GM19238 (cell line): Measurements from ENCODE around the gene RFXANK.
A peak's percentile ranks its signal among the peaks of the same experiment; 100 is the strongest.
"Not testable (repeated sequence)": the region's sequence is repeated elsewhere in the genome, so short reads cannot be mapped to it uniquely, and the experiment has no call there.

Experiments used
- DNase-seq: peaks from one replicate; pipeline ENCODE4 v3.0.0; 2011; ENCODE audit warnings: low spot score; ENCODE audit not compliant: insufficient read length

RFXANK gene, protein sequence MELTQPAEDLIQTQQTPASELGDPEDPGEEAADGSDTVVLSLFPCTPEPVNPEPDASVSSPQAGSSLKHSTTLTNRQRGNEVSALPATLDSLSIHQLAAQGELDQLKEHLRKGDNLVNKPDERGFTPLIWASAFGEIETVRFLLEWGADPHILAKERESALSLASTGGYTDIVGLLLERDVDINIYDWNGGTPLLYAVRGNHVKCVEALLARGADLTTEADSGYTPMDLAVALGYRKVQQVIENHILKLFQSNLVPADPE

DNA sequence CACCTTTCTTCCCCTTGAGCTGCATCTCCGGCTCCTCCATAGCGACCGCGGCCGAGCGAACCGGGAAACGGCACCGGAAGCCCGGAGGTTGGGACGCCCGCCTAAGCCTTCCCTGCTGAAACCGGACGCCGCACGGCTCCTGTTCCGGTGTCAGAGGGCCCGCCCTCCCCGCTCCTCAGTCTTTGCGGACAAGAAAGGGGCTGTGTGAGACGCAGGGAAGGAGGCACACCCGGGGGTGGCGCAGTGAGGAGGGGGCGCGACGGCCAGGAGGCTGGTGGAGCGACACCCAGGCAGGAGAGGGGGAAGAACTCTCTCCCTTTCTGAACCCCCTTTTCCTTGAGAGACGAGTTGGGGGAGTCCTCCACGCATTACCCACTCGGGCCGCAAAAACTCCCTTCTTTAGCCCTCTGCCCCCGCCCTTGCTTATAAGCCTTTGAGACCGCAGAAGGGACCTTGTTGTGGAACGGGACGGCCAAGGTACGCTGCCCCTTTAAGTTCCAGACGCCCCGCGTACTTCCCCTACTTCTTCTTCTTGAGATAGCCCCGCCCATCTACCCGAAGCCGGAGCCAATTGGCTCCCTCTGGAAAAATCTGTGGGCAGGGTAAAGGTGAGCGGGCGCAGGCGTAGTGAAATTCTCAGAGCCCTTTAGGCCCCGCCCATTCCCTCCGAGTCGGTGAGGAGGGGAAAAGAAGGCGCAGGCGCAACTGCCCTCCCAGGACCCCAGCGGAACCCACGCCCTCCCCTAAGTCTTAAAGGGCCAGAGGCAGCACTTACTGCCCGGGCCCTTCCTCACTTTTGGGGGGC is at the start of gene RFXANK, which contains the start of gene BORCS8:
Gene RFXANK (plus strand): TSS at position 181 of the 805 bp plus-strand sequence. CDS start 1,689 bp downstream, outside the sequence.
Gene BORCS8 (minus strand): TSS at position 75 of the 805 bp plus-strand sequence. CDS start 35 bp downstream, at position 40.
- DNase-seq = peak; percentile 97

DNA sequence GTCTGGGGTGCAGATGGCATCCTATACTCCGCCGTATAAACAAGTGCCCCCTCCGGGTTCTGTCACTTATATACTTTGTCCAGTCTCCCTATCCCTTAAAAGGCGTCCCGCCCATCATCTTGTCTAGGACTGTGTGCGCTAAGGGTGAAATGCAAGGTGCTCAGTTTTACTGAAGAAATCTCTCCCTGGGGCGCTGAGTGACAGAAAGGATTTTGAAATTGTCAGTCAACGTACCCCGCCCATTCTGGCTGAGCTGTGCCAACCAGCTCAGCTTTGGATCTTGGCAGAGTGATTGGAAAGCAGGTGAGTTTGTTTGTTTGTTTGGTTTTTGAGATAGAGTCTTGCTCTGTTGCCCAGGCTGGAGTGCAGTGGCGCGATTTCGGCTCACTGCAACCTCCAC is 49.7 kb upstream of the RFXANK start:
- no peak for DNase-seq

DNA sequence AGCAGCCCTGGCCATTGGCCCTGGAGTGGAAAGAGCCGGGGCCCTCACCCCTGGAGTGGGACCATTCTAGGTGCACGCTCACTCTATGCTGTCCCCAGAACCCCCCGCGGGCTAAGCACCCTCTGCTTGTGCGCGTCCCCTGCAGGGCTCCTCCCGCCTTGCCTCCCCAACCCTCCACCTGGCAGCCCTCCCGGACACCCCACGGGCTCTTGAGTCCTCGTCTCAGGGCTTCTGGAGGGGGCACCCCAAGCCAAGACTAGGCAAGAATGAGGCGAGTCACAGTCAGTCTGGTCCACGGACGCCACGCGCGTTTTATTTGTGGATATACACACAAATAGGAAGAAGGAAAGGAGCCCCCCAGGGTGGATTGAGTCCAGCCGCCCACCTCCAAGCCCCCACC is 46.8 kb upstream of the RFXANK start:
- no peak for DNase-seq

DNA sequence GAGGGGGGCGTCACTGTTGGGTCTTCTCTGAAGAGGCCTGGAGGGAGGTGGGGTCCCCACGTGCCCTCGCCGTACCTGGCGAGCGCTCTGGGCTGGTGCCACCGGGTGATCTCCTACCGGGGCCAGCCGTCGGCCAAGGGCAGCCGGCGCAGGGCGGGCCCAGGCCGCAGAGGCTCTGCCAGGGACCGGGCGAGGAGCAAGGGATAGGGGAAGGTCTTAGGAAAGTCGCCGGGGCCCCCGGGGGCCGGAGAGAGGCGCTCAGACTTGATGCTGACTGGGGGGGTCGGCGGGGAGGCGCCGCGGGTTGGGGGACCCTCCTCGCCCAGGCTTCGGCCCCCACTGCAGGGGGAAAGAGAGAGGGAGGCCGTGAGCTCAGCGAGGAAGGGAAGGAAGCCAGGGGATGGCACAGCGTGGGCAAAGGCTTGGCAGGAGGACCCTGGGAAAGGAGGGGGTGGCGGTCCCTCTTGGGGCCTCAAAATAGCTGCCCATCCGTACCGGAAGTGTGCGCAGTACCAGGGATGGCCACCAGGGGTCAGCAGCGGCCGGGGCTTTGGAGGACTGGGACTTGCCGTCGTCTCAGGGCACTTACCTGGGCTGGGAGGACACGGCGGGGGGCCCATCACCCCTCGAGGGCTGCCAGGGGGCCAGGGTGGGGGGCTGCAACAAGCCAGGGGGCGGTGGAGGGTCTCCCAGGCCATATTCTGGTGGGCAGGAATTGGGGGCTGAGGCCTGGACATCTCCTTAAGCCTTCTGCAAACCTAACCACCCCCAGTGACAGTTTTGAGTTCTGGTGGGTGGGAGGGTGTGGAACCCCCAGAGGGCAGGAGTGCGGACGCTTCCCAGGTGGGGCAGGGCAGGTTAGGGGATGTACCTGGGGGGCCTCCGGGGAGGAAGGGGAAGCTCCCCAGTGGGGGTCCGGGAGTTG is 46.1 kb upstream of the RFXANK start:
- peak; percentile 82 for DNase-seq

DNA sequence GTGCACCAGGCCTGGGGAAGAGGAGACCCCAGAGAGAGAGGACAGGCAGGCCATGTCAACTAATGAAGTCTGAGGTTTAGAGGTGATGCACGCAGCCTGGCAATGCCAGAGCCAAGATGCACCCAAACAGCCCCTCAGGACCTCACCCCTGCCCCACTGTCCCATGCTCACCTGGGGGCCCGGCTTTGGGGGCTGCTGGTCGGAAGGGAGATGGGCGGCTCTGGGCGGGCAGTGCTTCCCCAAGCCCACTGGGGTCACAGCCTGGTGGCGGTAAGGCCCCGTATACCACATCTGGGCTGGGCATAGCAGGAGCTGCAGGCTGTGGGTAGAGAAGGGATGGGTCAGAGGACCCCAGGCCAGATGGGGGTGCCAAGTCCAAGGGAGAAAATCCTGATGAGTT is 45.2 kb upstream of the RFXANK start:
- no peak for DNase-seq

DNA sequence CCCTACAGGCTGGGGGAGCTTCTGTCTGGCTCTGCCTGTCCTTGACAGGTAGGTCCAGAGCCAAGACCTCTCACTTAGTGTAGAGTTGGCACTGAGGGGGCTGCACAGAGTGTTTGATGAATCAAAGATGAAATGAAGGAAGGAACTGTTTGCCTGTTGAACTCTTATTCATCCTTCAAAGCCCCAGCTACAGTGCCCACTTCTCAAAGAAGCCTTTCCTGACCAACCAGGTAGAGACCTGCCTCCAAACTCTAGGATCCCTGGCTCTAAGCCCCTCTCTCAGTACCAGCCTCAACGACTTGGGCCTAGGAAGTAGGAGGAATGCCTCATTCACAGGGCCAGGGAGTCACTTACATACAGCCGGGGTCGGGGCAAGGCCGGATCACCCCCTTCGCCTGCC is 44.7 kb upstream of the RFXANK start:
- no peak for DNase-seq

DNA sequence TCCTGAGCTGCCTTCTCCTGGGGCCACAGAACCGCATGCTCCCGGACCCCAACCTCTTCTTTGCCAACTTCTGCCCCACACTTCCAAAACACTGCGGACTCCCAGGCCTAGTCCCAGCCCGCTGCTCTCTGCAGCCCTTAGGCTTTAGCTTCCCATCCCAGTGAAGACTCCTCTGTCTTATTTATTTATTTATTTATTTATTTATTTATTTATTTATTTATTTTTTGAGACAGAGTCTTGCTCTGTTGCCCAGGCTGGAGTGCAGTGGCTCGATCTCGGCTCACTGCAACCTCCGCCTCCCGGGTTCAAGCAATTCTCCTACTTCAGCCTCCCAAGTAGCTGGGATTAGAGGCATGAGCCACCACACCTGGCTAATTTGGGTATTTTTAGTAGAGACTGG is 43.6 kb upstream of the RFXANK start:
- not testable (repeated sequence) for DNase-seq

DNA sequence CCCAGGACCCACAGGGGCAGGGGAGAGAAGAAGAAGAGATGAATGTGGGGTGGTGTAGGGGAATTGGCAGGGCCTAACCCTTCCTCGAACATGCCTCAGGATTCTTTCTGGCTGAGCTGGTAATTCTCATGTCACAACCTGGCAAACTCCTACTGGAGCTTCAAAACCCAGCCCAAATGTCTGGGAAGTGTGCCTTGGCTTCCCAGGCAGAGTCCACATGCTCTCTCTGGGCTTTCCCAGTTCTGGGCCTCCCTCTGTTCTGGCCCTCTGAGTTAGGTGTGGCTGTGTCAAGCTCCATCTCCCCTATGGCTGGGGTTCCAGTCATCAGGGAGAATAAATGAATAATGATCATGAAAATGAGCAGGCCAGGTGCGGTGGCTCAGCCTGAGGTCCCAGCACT is 42.6 kb upstream of the RFXANK start:
- DNase-seq = no peak

DNA sequence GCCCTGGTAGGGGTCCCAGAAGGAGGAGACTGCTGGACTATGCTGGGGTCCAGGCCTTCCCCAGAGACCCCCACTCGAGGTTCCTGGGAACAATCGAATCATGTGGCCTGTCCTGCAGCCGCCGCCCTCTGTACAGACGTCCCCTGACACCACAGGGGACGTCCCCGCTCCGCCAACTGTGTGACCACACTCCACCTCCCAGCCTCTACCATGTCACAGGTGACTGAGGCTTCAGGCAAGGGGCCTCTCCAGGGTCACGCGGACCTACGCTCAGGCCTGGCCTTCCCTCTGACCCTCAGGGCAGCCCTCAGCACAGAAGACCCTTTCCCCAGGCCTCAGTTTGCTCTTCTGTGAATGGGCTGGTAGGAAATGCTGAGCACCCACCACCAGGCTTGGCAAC is 40.6 kb upstream of the RFXANK start:
- DNase-seq = no peak

DNA sequence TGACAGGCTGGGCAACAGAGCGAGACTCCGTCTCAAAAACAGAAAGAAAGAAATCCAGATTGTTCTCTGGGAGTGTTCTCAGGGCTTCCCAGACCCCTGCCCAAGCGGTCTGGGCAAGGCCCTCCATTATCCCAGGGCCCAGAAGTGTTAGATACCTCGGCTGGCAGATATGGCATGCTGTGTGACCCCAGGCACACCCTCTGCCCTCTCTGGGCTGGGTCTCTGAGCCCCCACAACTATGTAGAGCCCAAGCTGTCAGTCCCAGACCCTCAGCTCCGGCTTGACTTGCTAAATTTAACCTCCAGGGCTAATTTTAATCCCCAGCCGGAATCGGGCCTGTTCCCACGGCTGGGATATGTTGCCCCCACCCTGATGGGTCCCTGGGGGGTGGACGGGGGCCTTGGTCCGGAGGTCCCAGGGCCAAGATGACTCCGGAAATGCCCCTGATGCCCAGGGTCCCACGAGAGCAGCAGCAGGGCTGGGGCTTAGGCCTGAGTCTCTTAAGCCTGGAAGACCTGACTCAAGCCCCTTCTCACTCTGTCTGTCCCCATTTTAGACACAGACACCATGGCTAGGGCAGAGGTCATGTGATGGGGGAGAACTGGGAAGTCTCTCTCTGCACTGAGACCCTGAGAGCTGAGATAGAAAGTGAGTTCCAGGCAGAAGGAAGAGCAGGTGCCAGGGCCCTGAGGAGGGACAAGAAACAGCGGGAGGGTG is 39.2 kb upstream of the RFXANK start:
- DNase-seq = no peak

DNA sequence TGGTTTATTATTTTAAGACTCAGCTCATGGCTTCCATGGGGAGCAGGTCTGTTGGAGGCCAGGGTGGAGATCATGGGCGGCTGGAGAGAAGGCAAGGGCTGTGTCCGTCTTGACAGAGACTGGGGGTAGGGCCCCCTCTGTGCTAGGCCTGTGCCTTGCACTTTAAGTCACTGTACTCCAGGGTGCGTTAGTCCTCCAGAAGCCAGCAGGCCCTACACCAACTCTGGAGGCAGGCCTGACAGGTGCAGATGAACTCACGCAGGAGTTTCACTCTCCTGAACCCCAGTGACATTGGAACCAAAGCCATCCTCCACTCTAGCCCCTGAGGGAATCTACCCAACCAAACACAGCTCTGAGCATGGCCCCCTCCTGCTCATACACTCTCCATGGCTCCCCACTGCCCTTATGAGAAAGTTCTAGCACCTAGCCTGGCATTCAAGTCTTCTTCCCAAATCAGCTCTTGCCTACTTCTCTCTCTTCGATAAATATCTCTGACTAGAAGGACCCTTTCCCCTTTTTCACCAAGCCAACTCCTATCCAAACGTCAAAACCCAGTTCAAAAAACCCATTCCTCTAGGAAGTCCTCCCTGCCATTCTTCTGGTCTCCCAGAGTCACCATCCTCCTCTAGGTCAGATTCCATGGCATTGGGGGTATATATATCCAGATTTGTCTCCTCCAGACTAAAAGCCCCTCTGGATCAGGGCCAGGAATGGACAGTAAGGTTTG is 37.1 kb upstream of the RFXANK start:
- no peak for DNase-seq

DNA sequence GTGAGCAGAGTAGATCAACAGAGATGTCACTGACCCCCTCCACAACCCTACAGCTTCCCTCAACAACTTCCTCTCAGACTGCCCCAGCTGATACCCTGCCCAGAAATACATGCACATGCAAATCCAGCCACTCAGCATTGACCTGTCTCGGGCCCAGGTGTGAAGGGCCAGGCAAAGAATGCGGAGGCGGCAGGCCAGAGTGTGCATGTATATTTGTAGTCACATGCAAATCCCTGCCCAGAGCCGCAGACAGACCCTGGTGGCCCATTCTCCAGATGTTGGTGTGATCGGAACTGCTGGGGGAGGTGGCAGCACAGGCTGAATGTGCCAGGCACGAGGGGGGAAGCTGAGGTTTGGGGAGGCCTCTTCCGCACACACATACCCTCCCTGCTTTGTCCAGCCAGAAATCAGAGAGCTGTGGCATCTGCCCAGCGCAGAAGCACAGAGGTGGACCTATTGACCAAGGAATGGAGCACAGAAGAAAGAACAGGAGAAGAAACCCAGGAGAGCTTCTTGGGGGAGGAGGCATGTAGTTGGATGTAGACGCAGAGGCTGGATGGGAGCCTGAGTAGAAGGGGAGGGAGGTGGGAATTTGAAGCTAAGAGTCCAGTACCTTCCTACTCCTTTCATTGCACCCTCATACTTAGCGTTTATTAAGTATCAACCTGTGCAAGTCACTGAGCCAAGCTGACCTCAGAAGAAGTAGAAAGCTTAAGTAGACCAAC is 36.4 kb upstream of the RFXANK start:
- peak; percentile 62 for DNase-seq

DNA sequence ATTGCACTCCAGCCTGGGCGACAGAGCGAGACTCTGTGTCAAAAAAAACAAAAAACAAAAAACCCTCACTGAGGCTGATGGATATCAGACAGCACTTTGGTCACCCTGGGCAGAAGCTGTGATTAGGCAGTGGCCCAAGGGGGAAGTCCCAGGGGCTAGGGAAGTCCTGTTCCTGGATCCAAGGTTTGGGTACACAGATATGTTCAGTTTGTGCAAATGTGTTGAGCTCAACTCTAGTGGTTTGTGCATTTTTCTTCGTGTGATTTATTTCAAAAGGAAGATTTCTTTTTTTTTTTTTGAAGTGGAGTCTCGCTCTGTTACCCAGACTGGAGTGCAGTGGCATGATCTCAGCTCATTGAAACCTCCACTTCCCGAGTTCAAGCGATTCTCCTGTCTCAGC is 34.2 kb upstream of the RFXANK start:
- no peak for DNase-seq

DNA sequence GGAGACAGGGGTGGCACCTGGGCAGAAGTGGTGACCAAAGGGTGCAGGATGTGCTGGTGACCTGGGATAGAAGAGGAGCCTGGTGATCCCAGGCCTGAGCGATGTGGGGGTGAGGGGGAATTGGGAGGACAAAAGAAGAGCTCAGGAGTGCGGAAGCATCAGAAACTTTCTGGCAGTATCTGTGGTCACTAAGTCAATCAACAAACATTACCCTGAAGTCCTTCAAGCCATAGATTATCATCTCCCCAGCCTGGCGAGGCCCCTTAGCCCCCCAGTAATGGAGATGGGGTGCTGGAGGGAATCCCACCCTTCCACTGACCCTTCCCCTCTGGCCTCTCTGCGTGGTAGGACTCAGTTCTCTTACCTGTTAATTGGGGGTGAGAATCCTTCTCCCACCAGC is 32.5 kb upstream of the RFXANK start:
- DNase-seq = no peak

DNA sequence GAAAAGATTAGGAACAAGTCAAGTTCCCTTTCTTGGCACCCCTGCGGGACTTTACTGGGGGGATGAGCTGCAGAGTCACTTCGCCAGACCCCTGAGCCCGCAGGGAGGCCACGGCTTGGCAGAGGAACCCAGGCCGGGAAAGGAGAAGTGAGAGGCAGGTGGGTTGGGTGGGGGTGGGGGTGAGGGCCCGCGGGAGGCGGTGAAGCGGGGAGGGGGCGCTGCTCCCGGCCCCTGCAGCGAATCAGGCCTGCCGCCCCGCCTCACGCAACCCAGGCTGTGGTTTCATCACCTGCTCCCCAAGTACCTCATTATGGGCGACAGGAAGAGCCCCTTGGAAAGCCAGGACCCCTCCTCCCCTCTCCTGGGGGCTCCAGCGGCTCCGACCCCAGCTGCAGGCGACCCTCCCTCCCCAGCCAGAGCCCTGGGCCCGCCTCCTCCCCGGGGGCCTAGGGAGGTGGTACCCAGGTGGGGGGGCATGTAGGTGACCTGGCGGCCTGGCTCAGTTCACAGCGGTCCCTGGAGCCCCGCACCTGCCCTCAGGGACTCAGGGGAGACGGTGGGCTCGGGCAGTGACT is 31.5 kb upstream of the RFXANK start:
- peak; percentile 67 for DNase-seq

DNA sequence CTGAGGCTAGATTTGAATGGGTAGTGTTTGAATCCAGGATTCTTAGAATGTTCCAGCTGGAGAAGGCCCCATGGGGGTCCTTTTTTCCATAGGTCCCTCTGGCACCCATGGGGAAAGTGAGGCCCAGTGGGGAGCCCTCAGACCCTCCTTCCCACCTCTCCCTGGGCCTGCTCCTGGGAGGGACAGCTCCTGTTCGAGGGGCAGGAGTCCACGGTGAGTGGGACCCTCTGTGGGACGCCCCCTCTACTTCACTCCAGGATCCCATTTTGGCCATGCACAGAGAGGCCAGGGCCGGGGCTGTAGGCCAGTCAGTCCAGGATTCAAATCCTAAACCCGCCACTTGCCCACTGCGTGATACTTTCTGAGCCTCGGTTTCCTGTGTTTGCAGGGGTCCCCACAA is 29.6 kb upstream of the RFXANK start:
- no peak for DNase-seq

DNA sequence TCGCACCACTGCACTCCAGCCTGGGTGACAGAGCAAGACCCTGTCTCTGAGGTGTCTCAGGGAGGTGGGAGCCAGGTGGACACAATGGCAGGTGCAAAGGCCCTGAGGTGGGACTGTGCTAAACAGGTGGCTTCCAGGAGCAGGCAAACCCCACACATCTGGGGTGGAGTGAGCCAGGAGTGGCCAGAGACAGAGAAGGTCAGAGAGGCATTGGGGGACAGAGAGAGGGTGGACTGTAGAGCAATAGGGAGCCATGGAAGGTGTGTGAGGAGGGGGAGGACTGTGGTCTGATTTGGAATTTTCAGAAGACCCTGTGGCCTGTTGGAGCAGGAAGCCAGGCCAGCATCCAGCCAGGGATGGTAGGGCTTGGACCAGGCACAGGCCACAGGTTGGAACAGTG is 26.7 kb upstream of the RFXANK start:
- no peak for DNase-seq

DNA sequence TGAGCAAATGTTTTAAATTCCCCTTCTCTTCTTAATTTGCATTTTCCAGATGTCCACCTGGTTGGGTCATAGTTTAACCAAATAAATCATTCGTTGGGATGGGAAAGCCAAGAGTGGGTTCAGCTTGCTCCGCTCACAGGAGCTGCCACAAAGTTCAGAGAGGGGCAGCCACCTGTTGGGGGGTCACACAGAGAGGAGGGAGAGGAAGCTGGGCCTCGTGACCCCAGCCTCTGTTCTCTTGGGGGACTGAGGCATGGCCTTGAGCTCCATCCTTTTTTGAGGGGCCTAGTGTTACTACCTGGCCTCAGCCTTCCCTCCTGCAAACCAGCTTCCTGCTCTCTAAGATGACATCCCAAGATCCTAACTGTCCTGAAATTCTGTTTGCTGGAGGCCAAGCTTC is 24.4 kb upstream of the RFXANK start:
- DNase-seq = no peak
